GM20000 (cell line): ENCODE results near the gene PLCH1.
A peak's percentile ranks its signal among the peaks of the same experiment; 100 is the strongest.

Experiments used
- DNase-seq: peaks from one replicate; pipeline ENCODE4 v3.0.0; 2012; ENCODE audit warnings: low spot score
- CTCF ChIP-seq: IDR thresholded peaks from 2 replicates; pipeline ENCODE4 v1.5.1; 2012; ENCODE audit warnings: mild to moderate bottlenecking, control low read depth; ENCODE audit errors: extremely low read depth, missing control alignments

PLCH1 gene

GRCh38 chr3:155495387-155495786 is 249.5 kb downstream of the PLCH1 start:
- DNase-seq = no peak
- TF ChIP-seq CTCF = no peak

- no peak for TF ChIP-seq CTCF
- DNase-seq = peak; percentile 20
These were observed 250.5 kb downstream of the PLCH1 start for GRCh38 chr3:155494332-155494731.

- no peak for DNase-seq
- TF ChIP-seq CTCF = no peak
These were observed 252.0 kb downstream of the PLCH1 start for GRCh38 chr3:155492841-155493240.

GRCh38 chr3:155491696-155492095 is 253.2 kb downstream of the PLCH1 start:
- no peak for DNase-seq
- no peak for TF ChIP-seq CTCF

- TF ChIP-seq CTCF = no peak
These were observed 256.2 kb downstream of the PLCH1 start for GRCh38 chr3:155488671-155489070.

GRCh38 chr3:155485897-155486296 is 259.0 kb downstream of the PLCH1 start:
- no peak for DNase-seq
- TF ChIP-seq CTCF = no peak

More at GRCh38 chr3:155488671-155489070, 256.2 kb downstream of the PLCH1 start:
- no peak for DNase-seq

- TF ChIP-seq CTCF = no peak
- no peak for DNase-seq
These were observed 263.3 kb downstream of the PLCH1 start for GRCh38 chr3:155481591-155481990.
